ENCODE measurements around the gene TSPEAR.

GRCh38 chr21:44596068-44596725 is 115.2 kb downstream of the TSPEAR start:
- TF ChIP-seq CTCF (IDR thresholded peaks at IDR 0.05 in 4 of 5, conservative IDR thresholded peaks at IDR 0.05 in 1 of 5) (no peak), POLR2A (IDR thresholded peaks at IDR 0.05) (no peak)

All from gastrocnemius medialis (tissue), 4 donors.